BLaER1 treated with 17β-estradiol and CSF1 and Interleukin-3, amounts not matched to agents 10 nM and 100 nM (cell line): ENCODE results near the gene NHSL2.
A peak's percentile ranks its signal among the peaks of the same experiment; 100 is the strongest.

ENCODE experiments used
- H3K27ac ChIP-seq, 11 experiments: shearing (Covaris generic); formaldehyde crosslinking; 2 replicates each; pipeline ENCODE4 v1.8.1; 2022
- H3K27me3 ChIP-seq, 11 experiments: shearing (Covaris generic); formaldehyde crosslinking; 2 replicates each; pipeline ENCODE4 v1.8.1; 2022
- H3K36me3 ChIP-seq, 11 experiments: shearing (Covaris generic); formaldehyde crosslinking; 2 replicates each; pipeline ENCODE4 v1.8.1; 2022
- H3K4me1 ChIP-seq, 10 experiments: shearing (Covaris generic); formaldehyde crosslinking; 2 replicates each; pipeline ENCODE4 v1.8.1; 2022
- H3K4me2 ChIP-seq, 11 experiments: shearing (Covaris generic); formaldehyde crosslinking; 2 replicates each; pipeline ENCODE4 v1.8.1; 2022
- H3K4me3 ChIP-seq, 10 experiments: shearing (Covaris generic); formaldehyde crosslinking; 2 replicates each; pipeline ENCODE4 v1.8.1; 2022
- H3K9ac ChIP-seq, 11 experiments: shearing (Covaris generic); formaldehyde crosslinking; 2 replicates each; pipeline ENCODE4 v1.8.1; 2022
- H3K9me3 ChIP-seq, 11 experiments: shearing (Covaris generic); formaldehyde crosslinking; replicated peaks in 1 of 11; 2 replicates each; pipeline ENCODE4 v1.8.1; 2022
- H4K20me1 ChIP-seq, 11 experiments: shearing (Covaris generic); formaldehyde crosslinking; 2 replicates each; pipeline ENCODE4 v1.8.1; 2022
- Cebpa-rat ChIP-seq, 11 experiments: shearing (Covaris generic); IDR thresholded peaks; 2 replicates each; pipeline ENCODE4 v1.8.1; 2022

Gene NHSL2

GRCh38 chrX:72176981-72177380 is 266.3 kb downstream of the NHSL2 start:
- TF ChIP-seq Cebpa-rat (IDR thresholded peaks at IDR 0.05): no peak
- no peak overlapping the region for H3K9ac ChIP-seq
- H4K20me1 ChIP-seq: no peaks in the 10 kb centered on the region

GRCh38 chrX:72180539-72180938 is 269.9 kb downstream of the NHSL2 start:
- Histone ChIP-seq H3K4me2 (peak overlapping the region; percentile 40 to 75 (median 57)), H3K9me3 (peaks cover 5 to 14% (median 12%) of the 10 kb centered on the region in 11 experiments; a peak in 19 of 22 replicates), H3K27me3 (peaks cover 0 to 8% (median 0%) of the 10 kb centered on the region in 11 experiments; a peak in 6 of 22 replicates), H3K4me1 (peaks cover 17 to 20% (median 19%) of the 10 kb centered on the region in 10 experiments), H3K9ac (peak overlapping the region in 9 of 11 experiments; percentile 80 to 91 (median 86); a peak in 18 of 22 replicates), H3K4me3 (peak overlapping the region; percentile 60 to 85 (median 80); a peak in 17 of 20 replicates), H3K27ac (peak overlapping the region in 10 of 11 experiments; percentile 80 to 93 (median 86); a peak in 20 of 22 replicates), H4K20me1 (peaks cover 0 to 2% (median 0%) of the 10 kb centered on the region in 11 experiments; a peak in 1 of 22 replicates), H3K36me3 (peaks cover 0 to 5% (median 0%) of the 10 kb centered on the region in 11 experiments; a peak in 1 of 22 replicates)
- TF ChIP-seq Cebpa-rat (IDR thresholded peaks at IDR 0.05): no peak

More at GRCh38 chrX:72176981-72177380, 266.3 kb downstream of the NHSL2 start:
- Histone ChIP-seq H3K9me3 (peaks cover 5 to 14% (median 12%) of the 10 kb centered on the region in 11 experiments; a peak in 19 of 22 replicates), H3K4me1 (peaks cover 6 to 10% (median 8%) of the 10 kb centered on the region in 10 experiments; a peak in 18 of 20 replicates), H3K4me2 (no peak overlapping the region), H3K36me3 (no peaks in the 10 kb centered on the region), H3K27ac (no peak overlapping the region), H3K27me3 (peaks cover 0 to 7% (median 0%) of the 10 kb centered on the region in 11 experiments; a peak in 5 of 22 replicates), H3K4me3 (no peak overlapping the region)

- peaks cover 0 to 7% (median 0%) of the 10 kb centered on the region in 11 experiments; a peak in 2 of 22 replicates for H4K20me1 ChIP-seq
- no peak for TF ChIP-seq Cebpa-rat (IDR thresholded peaks at IDR 0.05)
- peaks cover 5 to 14% (median 12%) of the 10 kb centered on the region in 11 experiments; a peak in 19 of 22 replicates for H3K9me3 ChIP-seq
- H3K4me2 ChIP-seq: peak within 1 kb of the TSS; percentile 61 to 86 (median 69)
- H3K36me3 ChIP-seq: peaks cover 0 to 14% (median 3%) of the 10 kb centered on the region in 11 experiments; a peak in 6 of 22 replicates
- H3K27ac ChIP-seq: peak within 1 kb of the TSS; percentile 62 to 93 (median 86)
- peak within 1 kb of the TSS; percentile 60 to 85 (median 80) for H3K4me3 ChIP-seq
- H3K9ac ChIP-seq: peak within 1 kb of the TSS; percentile 80 to 91 (median 86)
- peaks cover 17 to 20% (median 19%) of the 10 kb centered on the region in 10 experiments for H3K4me1 ChIP-seq
- peaks cover 0 to 9% (median 0%) of the 10 kb centered on the region in 11 experiments; a peak in 6 of 22 replicates for H3K27me3 ChIP-seq
Measured at GRCh38 chrX:72181178-72182125, 270.8 kb downstream of the NHSL2 start, which contains the start of gene PIN4. PIN4 (plus strand) TSS chrX:72181757; CDS start chrX:72181786, 29 bp downstream.

DNA sequence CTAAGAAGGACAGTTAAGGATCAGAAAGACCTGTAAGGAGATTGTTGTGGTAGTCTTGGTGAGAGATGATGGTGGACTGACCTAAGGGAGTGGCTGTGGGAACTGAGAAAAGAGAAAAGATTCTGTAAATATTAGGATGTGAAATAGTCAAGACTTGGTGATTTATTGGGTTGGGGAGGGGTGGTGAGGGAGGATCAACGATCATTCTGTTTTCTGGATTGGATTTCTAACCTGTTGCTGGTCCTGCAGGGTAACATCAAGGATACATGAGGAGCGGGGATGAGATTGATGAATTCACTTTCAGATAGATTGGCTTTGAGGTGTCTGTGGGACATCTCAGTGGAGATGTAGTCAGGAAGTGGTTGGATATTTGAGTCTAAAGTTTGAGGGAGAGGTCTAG is 272.3 kb downstream of the NHSL2 start:
- Histone ChIP-seq H3K36me3 (peaks cover 0 to 25% (median 12%) of the 10 kb centered on the region in 11 experiments; a peak in 12 of 22 replicates), H3K9ac (peak overlapping the region in 6 of 11 experiments; percentile 81 to 91 (median 86); a peak in 7 of 22 replicates), H3K9me3 (peaks cover 0 to 3% (median 0%) of the 10 kb centered on the region in 11 experiments; a peak in 5 of 22 replicates), H3K4me1 (peaks cover 17 to 20% (median 19%) of the 10 kb centered on the region in 10 experiments), H4K20me1 (peaks cover 0 to 16% (median 3%) of the 10 kb centered on the region in 11 experiments; a peak in 4 of 22 replicates), H3K27ac (no peak overlapping the region), H3K4me3 (peak overlapping the region in 7 of 10 experiments; percentile 68 to 85 (median 83); a peak in 13 of 20 replicates), H3K27me3 (peaks cover 0 to 10% (median 0%) of the 10 kb centered on the region in 11 experiments; a peak in 8 of 22 replicates), H3K4me2 (peak overlapping the region; percentile 58 to 86 (median 69))
- no peak for TF ChIP-seq Cebpa-rat (IDR thresholded peaks at IDR 0.05)

- H3K4me1 ChIP-seq: no peaks in the 10 kb centered on the region
- no peak for TF ChIP-seq Cebpa-rat (IDR thresholded peaks at IDR 0.05)
- no peaks in the 10 kb centered on the region for H3K9me3 ChIP-seq
- H4K20me1 ChIP-seq: peaks cover 0 to 17% (median 0%) of the 10 kb centered on the region in 11 experiments; a peak in 5 of 22 replicates
- H3K27me3 ChIP-seq: peaks cover 20 to 62% (median 51%) of the 10 kb centered on the region in 11 experiments
- H3K4me2 ChIP-seq: no peak overlapping the region
- H3K9ac ChIP-seq: no peak overlapping the region
- no peak overlapping the region for H3K27ac ChIP-seq
- peaks cover 27 to 95% (median 57%) of the 10 kb centered on the region in 11 experiments for H3K36me3 ChIP-seq
- no peak overlapping the region for H3K4me3 ChIP-seq
Measured at GRCh38 chrX:72201836-72202536, 291.3 kb downstream of the NHSL2 start.
